HCT116 (cell line): ENCODE measurements around the gene CALML4. TPM values are rescaled to one million over a fixed set of nuclear protein-coding genes. Genes with fewer than 3 reads are reported as not detected.

Experiments
- ATAC-seq: fragments of 200-7000 bp; cut with Tn5 transposase; 2 replicates; pipeline ENCODE4 v1.9.1; 2020; ENCODE audit warnings: mild to moderate bottlenecking, moderate library complexity
- BruUV-seq: library from RNA; stranded (reverse); fragments of 400-500 nt; replicated peaks from 2 replicates; lab custom pipeline; 2021; lab: Mats Ljungman, UMichigan
- CTCF ChIA-PET: fragments of 300-600 bp; sonication (Branson Sonifier 250); formaldehyde crosslinking; loops from one replicate; lab custom pipeline; 2021; ENCODE audit warnings: antibody characterized with exemption; lab: Charles Lee
- POLR2A ChIA-PET: fragments of 300-600, 350-600 bp; sonication (Branson Sonifier 250); formaldehyde crosslinking; loops from one replicate; lab custom pipeline; 2021; ENCODE audit warnings: antibody characterized with exemption; lab: Charles Lee
- RAD21 ChIA-PET, 2 experiments: fragments of 300-600 bp; sonication (Branson Sonifier 250); formaldehyde crosslinking; loops; one replicate each; lab custom pipeline; 2023; ENCODE audit warnings: low total read pairs in 2 of 2; ENCODE audit not compliant: uncharacterized antibody in 2 of 2, unreplicated experiment in 2 of 2, low non-redundant PET in 1 of 2; lab: Charles Lee
- DNase-seq: peaks from one replicate; pipeline ENCODE4 v3.0.0-alpha.2; 2010; ENCODE audit warnings: low read depth, low spot score
- H2AFZ ChIP-seq: fragments of 200-600 bp; shearing (Covaris generic), sonication (generic); 2 replicates; pipeline ENCODE4 v1.6.1; 2017; ENCODE audit warnings: low read depth, mixed run types, mixed read lengths, antibody characterized with exemption, low read length; ENCODE audit not compliant: poor library complexity, severe bottlenecking
- H3K27ac ChIP-seq: 2 replicates; pipeline ENCODE4 v1.5.1; 2012; ENCODE audit warnings: low read depth, low read length
- H3K27me3 ChIP-seq: fragments of 200-600 bp; sonication (generic); 2 replicates; pipeline ENCODE4 v1.6.1; 2016; ENCODE audit warnings: mixed run types, low read length, mixed read lengths; ENCODE audit not compliant: insufficient read depth
- H3K36me3 ChIP-seq, 2 experiments: fragments of 200-500 bp in 1 of 2; fragments of 200-600 bp in 1 of 2; sonication (Bioruptor generic) in 1 of 2; sonication (generic) in 1 of 2; 2 replicates each; pipeline versions ENCODE4 v1.5.1 to v1.6.1; 2014 to 2016; ENCODE audit warnings: low read length in 2 of 2, inconsistent platforms in 1 of 2, mixed read lengths in 1 of 2, mixed run types in 1 of 2; ENCODE audit not compliant: insufficient read depth in 2 of 2, control insufficient read depth in 1 of 2
- H3K4me1 ChIP-seq, 2 experiments: fragments of 200-600 bp in 1 of 2; sonication (generic) in 1 of 2; 2 replicates each; pipeline versions ENCODE4 v1.5.1 to v1.6.1; 2012 to 2017; ENCODE audit warnings: low read length in 2 of 2, inconsistent platforms in 1 of 2, mild to moderate bottlenecking in 1 of 2, mixed read lengths in 1 of 2, mixed run types in 1 of 2, moderate library complexity in 1 of 2; ENCODE audit not compliant: insufficient read depth in 2 of 2, control insufficient read depth in 1 of 2
- H3K4me2 ChIP-seq: fragments of 200-600 bp; sonication (generic); 2 replicates; pipeline ENCODE4 v1.6.1; 2017; ENCODE audit warnings: mixed run types, low read length, mixed read lengths
- H3K4me3 ChIP-seq, 2 experiments: fragments of 200-600 bp in 1 of 2; sonication (generic) in 1 of 2; replicated peaks in 1 of 2; 2 replicates each; pipeline ENCODE4 v1.5.1; 2011 to 2016; ENCODE audit warnings: low read length in 2 of 2, control low read depth in 1 of 2, low read depth in 1 of 2, mild to moderate bottlenecking in 1 of 2, mixed read lengths in 1 of 2, mixed run types in 1 of 2
- H3K79me2 ChIP-seq: fragments of 200-600 bp; sonication (generic); 2 replicates; pipeline ENCODE4 v1.6.1; 2017; ENCODE audit warnings: mild to moderate bottlenecking, mixed run types, low read length, moderate library complexity, mixed read lengths; ENCODE audit not compliant: insufficient read depth
- H3K9ac ChIP-seq: fragments of 200-600 bp; sonication (generic); 2 replicates; pipeline ENCODE4 v1.6.1; 2016; ENCODE audit warnings: low read length, mixed read lengths
- H3K9me2 ChIP-seq: fragments of 200-600 bp; sonication (generic), shearing (Covaris generic); 2 replicates; pipeline ENCODE4 v1.6.1; 2017; ENCODE audit warnings: mixed run types, mild to moderate bottlenecking, moderate library complexity; ENCODE audit not compliant: insufficient read depth
- H3K9me3 ChIP-seq, 2 experiments: fragments of 200-500 bp in 1 of 2; fragments of 200-600 bp in 1 of 2; sonication (Bioruptor generic) in 1 of 2; sonication (generic) in 1 of 2; 2 replicates each; pipeline ENCODE4 v1.6.1; 2014 to 2017; ENCODE audit warnings: low read length in 2 of 2, mixed read lengths in 2 of 2, inconsistent platforms in 1 of 2, low read depth in 1 of 2, mild to moderate bottlenecking in 1 of 2, mixed run types in 1 of 2, moderate library complexity in 1 of 2; ENCODE audit not compliant: control insufficient read depth in 1 of 2, insufficient read depth in 1 of 2
- H4K20me1 ChIP-seq: fragments of 200-600 bp; sonication (generic), shearing (Covaris generic); 2 replicates; pipeline ENCODE4 v1.6.1; 2017; ENCODE audit warnings: mixed run types, mild to moderate bottlenecking, moderate library complexity; ENCODE audit not compliant: insufficient read depth
- ATF3 ChIP-seq: IDR thresholded peaks from 2 replicates; pipeline ENCODE4 v1.6.1; 2012
- CTCF ChIP-seq, 3 experiments: fragments of 200-600 bp in 1 of 3; sonication (generic) in 1 of 3; IDR thresholded peaks in 2 of 3; conservative IDR thresholded peaks in 1 of 3; 2 replicates each; pipeline ENCODE4 v1.5.1; 2012 to 2017; ENCODE audit warnings: low read depth in 2 of 3, low read length in 2 of 3, antibody characterized with exemption in 1 of 3, borderline replicate concordance in 1 of 3, control low read depth in 1 of 3, mild to moderate bottlenecking in 1 of 3, mixed read lengths in 1 of 3, mixed run types in 1 of 3, moderate library complexity in 1 of 3; ENCODE audit not compliant: insufficient read depth in 1 of 3
- EGR1 ChIP-seq: IDR thresholded peaks from 2 replicates; pipeline ENCODE4 v1.6.1; 2012; ENCODE audit warnings: low read depth
- JUND ChIP-seq: IDR thresholded peaks from 2 replicates; pipeline ENCODE4 v1.6.1; 2012
- POLR2A ChIP-seq: IDR thresholded peaks from 2 replicates; pipeline ENCODE4 v1.7.0; 2011; ENCODE audit warnings: borderline replicate concordance; ENCODE audit not compliant: insufficient read depth, insufficient read length; ENCODE audit errors: extremely low read depth
- RAD21 ChIP-seq: IDR thresholded peaks from 2 replicates; pipeline ENCODE4 v1.6.1; 2012; ENCODE audit warnings: low read depth, mild to moderate bottlenecking
- SIN3A ChIP-seq: IDR thresholded peaks from 2 replicates; pipeline ENCODE4 v1.6.1; 2012; ENCODE audit warnings: low read depth
- SP1 ChIP-seq: IDR thresholded peaks from 2 replicates; pipeline ENCODE4 v1.6.1; 2012; ENCODE audit warnings: low read depth
- SRF ChIP-seq: IDR thresholded peaks from 2 replicates; pipeline ENCODE4 v1.6.1; 2012; ENCODE audit warnings: low read depth
- YY1 ChIP-seq: IDR thresholded peaks from 2 replicates; pipeline ENCODE4 v1.6.1; 2011; ENCODE audit warnings: low read length, low read depth, moderate library complexity, mild to moderate bottlenecking; ENCODE audit not compliant: insufficient replicate concordance; ENCODE audit errors: extremely low read depth
- ZFX ChIP-seq: fragments of 450-650 bp; IDR thresholded peaks from 2 replicates; pipeline ENCODE4 v1.6.1; 2017
- ZNF274 ChIP-seq: fragments of 200-500 bp; sonication (Bioruptor generic); IDR thresholded peaks from 2 replicates; pipeline ENCODE4 v1.6.1; 2014; ENCODE audit warnings: mild to moderate bottlenecking, low read depth, low read length, inconsistent platforms
- intact Hi-C: fragments of 100-400 bp; cut with micrococcal nuclease; formaldehyde crosslinking; loops from 2 replicates; pipeline ENCODE4 v1.10.0; 2022
- total RNA-seq: library from RNA; stranded (reverse); gene quantifications from one replicate; pipeline ENCODE4 v1.2.1, GENCODE V29; 2021; ENCODE audit not compliant: unreplicated experiment

CALML4 gene
- total RNA-seq, 1 experiment from 2014 or later = 8.5 TPM

GRCh38 chr15:68150187-68150586 lies 54.9 kb downstream of the CALML4 start:
- intact Hi-C loops = no loop called here
- TF ChIP-seq SIN3A (no peak), RAD21 (no peak), SRF (no peak), SP1 (no peak), YY1 (no peak), JUND (no peak), ZNF274 (no peak), ATF3 (no peak), ZFX (no peak), EGR1 (no peak)
- TF ChIP-seq, all 23 proteins: peak for 0
- ATAC-seq = no peak

GRCh38 chr15:68149059-68149458 lies 56.1 kb downstream of the CALML4 start:
- TF ChIP-seq SP1 (no peak), ZNF274 (no peak), POLR2A (no peak), YY1 (no peak), CTCF (IDR thresholded peaks at IDR 0.05 in 2 of 3, conservative IDR thresholded peaks at IDR 0.05 in 1 of 3; ENCODE audit: borderline replicate concordance in 1 of 3, insufficient read depth in 1 of 3, low read depth in 2 of 3, low read length in 2 of 3) (no peak), ATF3 (no peak)
- no TSS peak for BruUV-seq
- Histone ChIP-seq H3K9ac (no peak overlapping the region), H3K4me1 (no peaks in the 10 kb centered on the region), H3K9me3 (no peaks in the 10 kb centered on the region), H3K27ac (no peak overlapping the region), H4K20me1 (no peaks in the 10 kb centered on the region), H2AFZ (no peak overlapping the region), H3K27me3 (no peaks in the 10 kb centered on the region), H3K79me2 (no peaks in the 10 kb centered on the region), H3K4me3 (no peak overlapping the region), H3K4me2 (no peak overlapping the region), H3K9me2 (no peaks in the 10 kb centered on the region), H3K36me3 (peaks cover 3% of the 10 kb centered on the region in 2 experiments; a peak in 1 of 4 replicates)
- ATAC-seq (no peak), DNase-seq (no peak)
- ChIA-PET CTCF (no interaction called here), POLR2A (no interaction called here), RAD21 (interaction anchor here in 1 of 2 experiments (0.6 kb wide), 1 partner anchor 13 kb away, joined by 3 read pairs; no protein-coding TSS in a partner anchor)
- intact Hi-C loops = no loop called here

More at GRCh38 chr15:68150187-68150586, 54.9 kb downstream of the CALML4 start:
- Histone ChIP-seq H3K27me3 (no peaks in the 10 kb centered on the region), H3K27ac (no peak overlapping the region), H4K20me1 (no peaks in the 10 kb centered on the region), H3K4me1 (no peaks in the 10 kb centered on the region), H3K9me3 (no peaks in the 10 kb centered on the region), H2AFZ (no peak overlapping the region), H3K9me2 (no peaks in the 10 kb centered on the region), H3K4me2 (no peak overlapping the region), H3K79me2 (no peaks in the 10 kb centered on the region), H3K36me3 (peaks cover 3% of the 10 kb centered on the region in 2 experiments; a peak in 1 of 4 replicates), H3K9ac (no peak overlapping the region), H3K4me3 (no peak overlapping the region)
- ChIA-PET RAD21 (no interaction called here), CTCF (no interaction called here), POLR2A (no interaction called here)
- BruUV-seq = no TSS peak
- no peak for DNase-seq
